CD4-positive, alpha-beta T cell treated with Interleukin-1 beta for 1 hour (primary cell): ENCODE data around the gene NEU4.
"Not testable (repeated sequence)": the region's sequence is repeated elsewhere in the genome, so short reads cannot be mapped to it uniquely, and the experiment has no call there.

Experiments
- DNase-seq, 2 donors: peaks; one replicate each; pipeline ENCODE4 v3.0.0-alpha.2; 2020 to 2022

NEU4 gene

DNA sequence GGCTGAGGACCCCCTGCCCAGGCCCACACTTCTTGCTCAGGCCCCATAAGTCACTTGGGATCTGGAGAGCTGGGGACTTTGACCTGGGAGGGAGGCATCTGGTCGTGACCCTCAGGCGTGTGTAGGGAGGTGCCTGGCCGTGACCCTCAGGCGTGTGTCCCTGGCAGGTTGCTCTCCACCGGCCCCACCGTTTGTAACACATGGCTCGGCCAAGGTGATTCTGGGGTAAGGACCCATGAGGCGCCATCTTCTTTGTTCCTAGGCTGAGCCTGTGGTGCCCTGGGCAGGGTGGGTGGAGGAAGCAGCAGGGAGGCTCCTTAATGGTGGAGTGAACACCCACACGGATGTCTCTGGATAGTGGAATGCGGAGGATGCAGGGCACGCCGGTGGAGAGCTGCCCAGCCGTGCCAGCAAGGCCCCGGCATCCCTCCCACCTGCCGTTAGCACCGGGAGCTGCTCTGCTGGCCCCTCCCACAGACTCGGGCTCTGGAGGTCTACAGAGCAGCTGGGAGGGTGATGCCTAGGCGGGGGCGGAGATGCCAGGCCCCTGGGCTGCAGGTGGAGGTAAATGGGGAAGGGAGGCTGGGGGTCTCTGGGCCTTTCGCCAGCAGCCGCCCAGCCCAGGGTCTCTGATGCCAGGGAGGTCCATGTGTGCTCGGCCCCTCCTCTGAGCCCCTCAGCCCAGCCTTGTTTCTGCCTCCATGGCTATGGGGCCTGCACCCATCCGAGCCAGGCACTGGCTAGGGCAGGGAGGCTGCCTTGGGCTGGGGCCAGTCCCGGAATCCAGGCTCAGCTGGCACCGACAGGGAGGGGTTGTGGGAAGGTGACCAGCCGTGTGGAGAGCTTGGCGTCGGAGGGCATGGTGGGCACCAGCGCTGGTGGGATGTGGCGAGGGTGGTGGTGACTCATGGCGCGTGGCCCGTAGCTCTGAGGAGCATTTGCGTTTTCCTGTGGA is 33.5 kb upstream of the NEU4 start:
- no peak for DNase-seq

DNA sequence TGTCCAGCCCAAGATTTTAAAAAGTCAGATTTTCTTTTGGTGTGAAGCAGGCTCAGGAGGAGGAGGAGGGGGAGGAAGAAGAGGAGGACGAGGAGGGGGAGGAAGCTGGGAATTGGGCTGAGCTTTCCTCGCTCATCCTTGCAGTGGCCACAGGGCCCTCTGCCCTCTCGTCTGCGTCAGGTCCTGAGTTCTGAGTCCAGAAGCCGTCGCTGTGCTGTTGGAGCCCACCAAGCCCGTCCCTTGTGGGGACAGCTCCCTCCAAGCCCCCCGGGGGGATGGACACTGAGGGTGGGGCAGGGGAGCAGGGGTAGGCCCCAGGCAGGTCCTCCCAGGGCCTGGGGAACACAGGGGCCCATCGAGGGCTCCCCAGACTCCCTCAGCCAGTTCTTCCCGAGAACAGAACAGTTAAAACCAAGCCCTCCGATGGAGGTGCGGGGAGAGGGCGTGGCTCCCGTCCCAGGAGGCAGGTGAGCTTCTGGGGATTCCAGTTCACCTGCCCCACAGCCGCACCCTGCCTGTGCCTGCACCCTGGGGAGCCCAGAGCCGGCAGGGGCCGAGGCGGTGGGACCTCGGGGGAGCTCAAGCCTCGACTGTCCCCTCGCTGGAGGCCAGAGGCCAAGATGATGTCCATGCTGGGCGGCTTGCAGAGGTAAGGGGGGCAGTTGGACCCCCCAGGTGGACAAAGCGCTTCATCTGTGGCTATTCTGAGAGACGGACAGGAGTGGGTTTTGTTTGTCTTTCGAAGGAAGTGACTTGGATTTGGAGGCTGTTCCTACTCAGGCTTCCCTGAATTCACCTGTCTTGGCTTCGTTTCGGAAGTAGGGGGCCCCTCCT is 32.4 kb upstream of the NEU4 start, which contains the start of gene GAL3ST2:
TSS of gene GAL3ST2 (plus strand) at position 487 of the 834 bp plus-strand sequence. CDS start at position 621, 134 bp downstream.
- DNase-seq: no peak

DNA sequence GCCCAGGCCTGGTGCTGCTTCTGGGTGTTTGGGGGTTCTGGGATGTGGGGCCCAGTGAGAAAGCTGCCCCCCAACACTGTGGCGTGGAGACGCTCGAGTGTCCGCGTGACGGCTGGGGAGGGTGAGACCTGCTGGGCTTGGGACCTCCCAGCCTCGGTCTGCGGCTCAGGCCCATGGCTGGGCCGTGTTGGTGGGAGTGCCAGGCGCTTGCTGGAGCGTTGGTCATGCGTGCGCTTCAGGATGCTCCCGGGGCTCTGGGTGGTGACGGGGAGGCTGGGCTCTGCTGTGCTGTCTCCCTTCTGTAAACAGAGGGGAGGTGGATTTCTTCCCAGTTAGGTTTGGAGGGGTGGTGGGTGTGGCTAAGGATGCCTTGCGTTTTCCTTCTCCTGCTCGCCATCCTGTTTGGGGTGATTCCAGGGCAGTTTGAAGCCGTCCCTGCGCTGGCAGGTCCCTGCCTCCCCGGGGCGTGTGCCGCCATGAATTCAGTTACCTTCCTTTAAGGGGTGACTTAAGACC is 31.8 kb upstream of the NEU4 start:
- no peak for DNase-seq

DNA sequence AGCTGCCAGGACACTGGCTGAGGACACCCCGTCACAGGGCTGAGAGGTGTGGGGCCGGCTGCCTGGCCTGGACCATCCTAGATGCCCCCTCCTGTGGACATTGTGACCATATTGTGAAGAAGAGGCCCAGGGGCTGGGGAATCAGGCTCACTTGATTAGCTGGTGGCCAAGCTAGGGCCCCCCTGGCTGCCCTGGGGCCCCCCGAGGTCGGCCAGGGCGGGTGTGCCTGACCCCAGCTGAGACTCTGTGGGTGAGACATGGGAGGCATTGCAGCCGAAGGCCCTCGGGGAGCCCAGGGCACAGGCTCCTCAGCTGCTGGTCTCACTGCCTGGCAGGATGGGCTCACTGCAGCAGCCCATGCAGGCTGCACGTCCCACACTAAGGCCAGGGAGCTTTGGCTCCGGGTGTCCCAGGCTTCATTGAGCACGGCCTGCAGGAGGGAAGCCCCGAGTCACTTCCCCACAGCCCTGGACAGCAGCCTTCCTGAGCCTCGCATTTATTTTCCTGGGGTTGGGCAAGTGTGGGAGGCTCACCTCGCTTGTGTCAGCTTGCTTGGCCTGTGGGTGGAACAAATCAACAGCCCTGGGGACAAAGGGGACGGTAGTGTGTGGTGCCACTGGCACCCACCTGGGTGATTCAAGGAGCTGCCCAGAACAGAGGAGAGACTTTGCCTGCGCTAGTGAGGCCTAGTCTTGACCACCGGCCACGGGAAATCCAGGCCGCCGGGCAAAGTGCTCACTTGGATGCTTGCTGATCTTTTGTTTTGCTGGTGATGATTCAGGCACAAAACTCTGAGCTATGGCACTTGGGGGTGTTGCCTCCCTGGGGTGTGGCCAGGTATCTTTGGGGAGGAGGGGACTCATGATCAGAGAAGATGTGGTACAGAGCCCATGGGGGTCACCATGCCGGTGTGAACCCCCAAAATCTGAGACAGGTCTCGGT is 31.0 kb upstream of the NEU4 start:
- DNase-seq: no peak

DNA sequence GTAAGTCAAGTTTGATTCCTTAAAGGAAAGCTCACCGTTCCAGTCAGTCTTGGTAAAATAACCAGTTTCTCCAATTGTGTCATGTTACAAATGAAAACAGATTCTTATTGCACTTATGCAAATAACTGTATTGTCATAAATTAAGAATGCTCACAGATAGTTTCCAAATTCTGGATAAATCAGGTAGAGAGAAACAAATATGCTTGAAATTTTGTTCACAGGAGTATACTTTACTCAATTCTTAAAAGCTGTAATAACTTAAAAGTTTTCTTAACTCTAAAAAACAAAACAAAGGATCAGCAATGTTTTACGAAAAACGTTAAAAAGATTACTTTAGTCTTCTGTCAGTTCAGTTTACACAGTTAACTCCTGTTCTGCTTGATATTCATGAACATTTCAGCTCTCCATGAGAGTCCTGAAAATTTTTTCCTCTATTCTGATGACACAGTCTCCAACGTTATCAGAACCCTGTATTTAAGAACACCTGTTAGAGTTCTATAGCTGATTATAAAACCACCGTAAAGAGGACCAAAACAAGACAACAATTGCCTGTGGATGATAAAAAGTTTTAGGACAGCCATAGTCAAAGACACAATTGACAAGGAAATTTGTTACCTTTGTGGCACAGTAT is 27.9 kb upstream of the NEU4 start:
- DNase-seq: no peak

DNA sequence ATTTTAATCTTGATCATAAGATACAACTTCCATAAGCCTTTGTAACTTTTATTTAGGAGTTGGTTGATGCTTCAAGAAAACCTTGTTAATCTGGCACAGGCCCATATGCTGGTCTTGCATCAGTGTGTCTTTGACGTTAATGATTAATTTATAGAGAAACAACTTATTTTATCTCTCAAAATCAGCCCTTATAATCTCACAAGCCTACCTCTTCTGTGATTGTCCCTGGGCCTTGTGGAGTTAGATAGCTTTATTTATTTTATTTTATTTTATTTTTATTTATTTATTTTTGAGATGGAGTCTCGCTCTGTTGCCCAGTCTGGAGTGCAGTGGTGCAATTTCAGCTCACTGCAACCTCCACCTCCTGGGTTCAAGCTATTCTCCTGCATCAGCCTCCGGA is 26.9 kb upstream of the NEU4 start:
- DNase-seq: not testable (repeated sequence)

DNA sequence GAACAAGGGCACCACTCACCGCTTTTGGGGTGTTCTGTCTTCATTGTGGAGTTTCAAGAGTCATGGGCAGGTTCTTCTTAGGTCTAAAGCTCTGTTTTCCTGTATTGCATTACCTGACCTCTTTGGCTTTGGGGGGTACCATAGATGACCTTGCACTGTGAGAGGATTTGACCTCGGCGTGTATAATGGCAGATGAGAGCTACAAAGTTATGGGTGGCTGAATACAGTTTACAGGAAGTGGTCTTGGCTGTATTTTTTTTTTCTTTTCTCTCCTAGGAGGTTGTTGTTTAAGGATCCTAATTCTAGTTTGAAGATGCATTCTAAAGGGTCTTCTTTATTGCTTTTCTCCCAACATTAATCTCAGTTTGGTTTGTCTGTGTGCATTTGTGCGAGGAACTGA is 20.9 kb upstream of the NEU4 start:
- no peak for DNase-seq

DNA sequence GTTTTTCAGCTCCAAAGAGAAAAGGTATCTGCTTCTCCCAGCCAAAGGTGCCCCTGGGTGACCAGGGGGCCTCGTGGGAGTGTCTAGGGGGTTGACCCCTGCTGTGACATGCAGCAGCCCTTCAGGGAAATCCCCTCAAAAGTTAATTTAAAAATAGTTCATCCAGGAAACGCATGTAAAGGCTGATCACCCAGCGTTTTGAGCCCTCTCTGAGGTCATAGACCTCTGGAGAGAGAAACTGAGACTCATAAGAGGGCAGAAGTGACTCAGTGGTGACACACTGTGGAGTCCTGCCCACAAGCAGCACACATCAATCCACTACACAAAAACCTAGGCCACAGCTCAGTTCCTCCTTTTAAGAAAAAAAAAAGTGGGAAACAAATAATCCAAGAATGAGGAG is 20.4 kb upstream of the NEU4 start:
- DNase-seq: peak in 1 of 2 donors; percentile 21

DNA sequence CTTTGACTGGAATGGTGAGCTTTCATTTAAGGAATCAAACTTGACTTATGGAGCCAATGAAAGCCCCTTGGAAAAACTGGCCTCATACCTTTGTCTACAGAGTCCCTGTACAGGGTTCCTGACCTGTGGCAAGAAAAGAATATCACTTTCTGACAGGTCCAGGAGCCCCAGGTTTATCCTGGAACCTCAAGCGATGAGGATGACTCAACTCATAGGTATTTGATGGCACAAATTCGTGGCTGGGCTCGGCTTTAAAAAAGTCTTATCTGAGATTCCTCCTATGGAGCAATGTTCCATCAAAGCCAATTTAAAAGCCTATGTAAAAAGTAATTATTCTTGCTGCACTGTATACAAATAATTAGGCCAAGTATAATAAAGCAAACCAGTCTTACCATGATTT is 17.6 kb upstream of the NEU4 start:
- not testable (repeated sequence) for DNase-seq

DNA sequence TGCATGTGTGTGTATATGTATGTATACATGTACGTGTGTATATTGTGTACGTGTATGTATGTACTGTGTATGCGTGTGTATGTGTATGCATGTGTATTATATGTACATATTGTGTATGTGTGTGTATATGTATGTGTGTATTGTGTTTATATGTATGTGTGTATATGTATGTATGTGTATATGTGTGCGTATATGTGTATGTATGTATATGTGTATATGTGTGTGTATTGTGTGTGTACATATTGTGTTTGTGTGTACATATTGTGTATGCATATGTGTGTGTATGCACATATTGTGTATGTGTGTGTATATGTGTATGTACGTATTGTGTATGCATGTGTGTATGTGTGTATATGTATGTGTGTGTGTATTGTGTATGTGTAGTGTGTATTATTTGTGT is 15.6 kb upstream of the NEU4 start:
- DNase-seq: no peak

DNA sequence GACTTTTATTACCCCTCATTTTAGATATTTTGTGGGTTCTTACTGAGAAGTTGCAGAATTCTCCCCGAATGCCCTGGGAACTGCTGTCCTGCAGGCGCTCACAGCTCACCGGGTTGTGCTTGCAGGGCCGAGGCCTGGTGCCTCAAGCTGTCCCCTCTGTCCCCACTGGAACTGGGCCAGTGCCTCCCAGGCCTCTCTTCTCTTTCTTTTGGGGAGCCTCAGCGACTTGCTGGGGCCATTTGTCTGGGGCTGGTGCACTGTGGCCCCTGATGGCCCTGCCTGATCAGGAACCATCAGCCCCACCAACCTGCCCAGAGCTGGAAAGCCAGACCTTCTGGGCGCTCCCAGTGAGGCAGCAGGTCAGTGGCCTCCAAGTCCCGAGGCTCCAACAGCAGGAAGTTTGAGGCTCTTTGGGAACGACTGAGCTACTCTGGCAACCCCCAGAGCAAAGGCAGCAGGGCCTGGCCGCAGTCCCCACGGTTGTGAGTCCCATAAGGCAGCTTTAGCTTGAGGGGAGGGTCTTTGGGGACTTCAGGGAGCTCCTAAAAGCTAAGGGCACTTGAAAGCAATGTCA is 14.7 kb upstream of the NEU4 start:
- no peak for DNase-seq

DNA sequence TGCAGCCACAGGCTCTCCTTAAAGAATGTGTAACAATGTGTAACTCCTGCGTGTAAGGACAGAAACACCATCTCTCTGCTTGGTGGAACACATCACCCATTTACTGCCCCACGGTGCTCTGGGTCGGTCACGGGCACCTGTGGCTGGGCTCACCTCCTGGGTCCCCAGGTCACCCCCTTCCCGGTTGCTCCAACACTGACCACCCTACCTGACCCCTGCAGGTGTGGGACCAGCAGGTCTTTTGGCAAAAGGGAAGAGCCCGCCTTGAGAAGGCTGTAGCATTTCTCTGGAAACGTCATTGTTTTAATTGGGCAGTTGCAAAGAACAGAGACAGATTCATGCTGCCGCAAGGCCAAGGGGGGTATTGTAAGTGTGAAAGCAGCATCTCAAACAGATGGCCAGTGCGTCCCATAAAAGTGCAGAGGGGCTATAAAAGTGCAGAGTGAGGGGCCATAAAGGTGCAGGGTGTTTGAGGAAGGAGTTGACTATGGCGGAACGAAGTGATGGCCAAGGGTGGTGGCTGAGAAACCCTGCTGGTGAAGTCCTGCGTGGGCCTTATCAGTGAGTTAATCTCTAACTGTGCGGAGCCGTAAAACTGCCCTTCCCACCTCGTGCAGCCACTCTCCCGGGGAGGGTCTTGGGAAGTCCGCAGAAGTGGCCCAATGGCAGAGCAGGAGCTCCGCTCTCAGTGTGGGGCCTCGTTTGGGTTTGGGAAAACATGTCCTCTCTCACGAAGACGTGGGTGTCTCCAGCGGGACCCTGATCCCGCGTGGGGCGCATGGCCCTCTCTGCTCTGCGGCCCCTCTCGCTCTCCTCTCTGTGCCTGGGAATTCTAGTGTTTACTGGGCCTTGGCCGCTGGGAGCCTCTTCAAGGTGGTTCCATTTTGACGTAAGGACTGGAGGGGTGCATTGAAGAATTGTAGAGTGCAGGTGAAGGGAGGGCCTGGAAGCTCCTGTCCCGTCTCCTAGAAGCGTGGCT is 13.7 kb upstream of the NEU4 start:
- DNase-seq: no peak

DNA sequence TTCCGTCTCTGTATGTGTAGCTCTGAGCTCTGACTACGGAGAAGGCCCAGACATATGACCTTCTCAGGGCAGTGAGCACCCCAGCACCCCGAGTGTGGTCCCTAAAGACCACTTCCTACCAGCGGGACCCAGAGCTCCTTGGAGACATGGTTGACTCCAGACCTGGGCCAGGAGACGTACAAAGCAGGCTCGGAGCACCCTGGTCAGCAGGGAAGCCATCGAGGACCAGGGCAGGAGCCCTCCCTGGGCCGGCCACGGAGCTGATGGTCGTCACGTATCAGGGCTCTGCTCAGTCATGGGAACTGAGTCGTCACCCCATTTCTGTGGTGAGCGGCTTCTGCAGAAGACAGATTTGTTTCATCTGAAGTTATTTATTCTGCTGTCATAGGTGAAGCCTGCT is 12.8 kb upstream of the NEU4 start:
- no peak for DNase-seq

DNA sequence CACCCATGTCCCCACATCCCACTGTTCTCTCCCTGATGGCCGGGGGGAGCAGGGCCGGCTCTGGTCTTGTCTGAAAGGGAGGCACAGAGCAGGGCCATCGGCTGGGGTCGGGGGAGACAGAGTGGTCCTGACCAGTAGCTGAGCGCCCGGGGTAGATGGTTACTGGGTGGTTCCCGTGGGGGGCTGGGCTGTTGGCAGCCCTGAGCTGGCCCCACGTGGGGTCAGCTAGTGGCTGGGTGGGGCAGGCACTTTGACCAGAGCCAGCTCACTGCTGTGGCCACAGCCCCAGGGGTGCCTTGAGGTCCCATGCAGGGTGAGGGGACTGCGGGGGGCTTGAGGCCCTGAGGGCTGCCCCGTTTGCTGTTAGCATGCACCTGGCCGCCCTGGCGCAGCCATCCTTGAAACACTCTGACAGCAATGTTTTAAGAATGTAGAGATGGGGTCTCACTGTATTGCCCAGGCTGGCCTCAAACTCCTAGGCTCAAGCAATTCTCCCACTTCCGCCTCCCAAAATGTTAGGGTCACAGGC is 12.3 kb upstream of the NEU4 start:
- DNase-seq: no peak

DNA sequence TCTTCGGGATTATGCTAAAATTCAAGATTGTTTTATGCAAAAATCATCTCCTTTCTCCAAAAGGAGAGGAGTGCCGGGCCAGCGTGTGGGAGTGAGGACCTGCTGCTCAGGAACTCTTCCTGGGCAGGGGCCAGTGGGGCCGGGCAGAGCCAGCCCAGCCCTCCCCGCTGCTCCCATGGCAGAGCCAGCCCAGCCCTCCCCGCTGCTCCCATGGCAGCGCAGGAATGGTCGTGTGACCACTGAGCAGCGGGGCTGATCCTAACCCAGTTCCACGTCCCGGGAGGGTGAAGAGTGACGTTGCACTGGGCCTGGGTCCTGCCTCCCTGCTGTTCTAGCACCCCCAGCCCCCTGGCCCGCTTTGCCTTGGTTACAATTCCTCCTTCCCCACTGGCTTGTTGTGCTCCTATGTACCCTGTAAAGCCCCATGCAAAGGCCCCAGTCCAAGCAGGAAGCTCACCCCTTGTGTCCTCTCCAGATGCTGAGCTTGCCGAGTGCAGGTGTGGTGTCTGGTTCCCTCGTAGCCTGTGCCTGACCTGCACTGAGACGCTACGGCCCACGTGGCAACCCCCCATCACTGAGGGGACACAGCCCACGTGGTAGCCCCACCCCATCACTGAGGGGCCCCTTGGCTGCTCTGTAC is 11.4 kb upstream of the NEU4 start:
- no peak for DNase-seq

DNA sequence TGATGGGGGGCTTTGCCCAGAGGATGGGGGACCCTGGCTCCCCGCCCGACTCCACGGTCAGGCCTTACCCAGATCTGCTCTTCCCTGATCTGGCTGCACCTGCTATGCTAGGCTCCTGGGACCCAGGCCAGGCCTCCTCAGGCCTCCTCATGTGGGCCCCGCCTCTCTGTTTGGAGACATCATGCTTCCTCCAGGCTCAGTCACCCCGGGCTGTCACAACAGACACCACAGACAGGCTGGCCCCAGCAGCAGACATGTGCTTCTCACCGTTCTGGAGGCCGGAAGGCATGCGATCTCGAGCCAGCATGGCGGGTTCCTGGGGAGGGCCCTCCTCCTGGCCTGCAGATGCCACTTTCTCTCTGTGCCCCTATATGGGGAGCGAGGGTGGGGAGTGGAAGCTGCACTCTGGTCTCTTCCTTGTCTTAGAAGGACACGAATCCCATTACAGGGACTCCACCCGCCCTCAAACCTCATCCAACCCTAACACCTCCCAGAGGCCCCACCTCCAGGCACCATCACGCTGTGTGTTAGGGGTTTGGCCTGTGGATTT is 10.8 kb upstream of the NEU4 start:
- no peak for DNase-seq

DNA sequence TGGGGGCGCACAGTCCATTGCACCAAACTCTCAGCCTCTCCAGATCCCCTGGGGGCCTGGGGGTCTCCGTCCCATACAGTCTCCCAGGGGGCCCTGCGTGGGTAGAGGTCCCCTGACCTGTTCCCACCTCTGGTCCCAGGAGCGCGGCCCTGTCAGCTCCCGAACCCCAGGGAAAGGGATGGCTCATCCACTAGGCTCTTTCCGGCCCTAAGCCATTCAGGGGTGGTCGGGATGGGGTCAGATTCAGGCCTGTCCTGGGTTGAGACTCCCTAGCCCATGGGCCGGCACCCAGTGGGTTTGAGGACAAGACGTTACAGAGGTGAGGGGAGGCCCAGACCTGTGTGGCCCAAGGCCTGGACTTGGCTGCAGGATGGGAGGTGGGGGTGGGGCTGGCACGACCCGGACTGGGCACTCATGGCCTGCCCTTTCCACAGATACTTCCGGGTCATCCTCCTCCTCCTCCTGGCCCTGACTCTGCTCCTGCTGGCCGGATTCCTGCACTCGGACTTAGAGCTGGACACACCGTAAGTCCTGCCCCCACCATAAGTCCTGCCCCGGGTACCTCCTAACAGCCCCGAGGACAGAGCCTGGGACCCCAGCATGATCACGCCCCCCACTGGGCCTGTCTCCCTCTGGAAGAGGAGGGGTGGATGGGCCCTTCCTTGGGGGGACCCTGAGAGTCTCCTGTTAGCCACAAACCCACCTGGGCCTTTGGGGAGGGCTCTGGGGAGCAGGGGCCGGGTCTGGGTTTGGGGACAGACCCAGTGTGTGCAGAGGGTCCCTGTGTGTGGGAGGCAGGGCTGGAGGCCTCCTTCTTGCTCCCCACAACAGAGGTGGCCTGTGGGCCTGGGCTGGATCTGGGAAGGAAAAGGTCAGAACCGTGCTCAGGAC is 10.1 kb upstream of the NEU4 start:
- no peak for DNase-seq
